Measurements from ENCODE around the gene FOXA2.

Gene FOXA2

DNA sequence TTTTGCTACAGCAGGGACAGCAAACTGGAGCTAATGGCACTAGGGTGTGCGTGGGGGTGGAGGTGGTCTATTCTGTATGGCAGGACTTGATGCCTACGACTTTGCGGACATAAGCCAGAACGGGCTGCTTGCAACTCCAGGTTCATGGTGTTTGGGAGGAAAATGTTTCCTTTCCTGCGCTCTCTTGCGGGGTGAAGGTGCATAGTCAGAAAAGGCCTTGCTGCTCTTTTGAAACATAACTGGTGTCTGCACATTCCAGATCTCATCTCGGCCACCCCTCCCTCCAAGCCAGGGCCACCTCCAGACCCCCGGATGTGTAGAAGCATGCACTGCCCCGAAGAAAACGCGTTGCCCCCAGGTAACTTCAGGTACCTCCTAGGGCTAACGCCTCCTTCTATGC lies 8.1 kb downstream of the FOXA2 start:
- H3K9ac ChIP-seq (ENCODE audit: insufficient read length): no peak overlapping the region
- H3K27ac ChIP-seq: no peak overlapping the region
- no peaks in the 10 kb centered on the region for H3K9me3 ChIP-seq (ENCODE audit: low read depth, low read length)
- no peak for DNase-seq (ENCODE audit: low read depth, low spot score)
- no peaks in the 10 kb centered on the region for H3K36me3 ChIP-seq (ENCODE audit: insufficient read depth, low read length)
- no peak overlapping the region for H3K4me3 ChIP-seq
- TF ChIP-seq FOXP2 (optimal IDR thresholded peaks at IDR 0.05; ENCODE audit: control extremely low read depth, extremely low read length, insufficient read depth) (no peak), EZH2 (IDR thresholded peaks at IDR 0.05) (no peak), POLR2AphosphoS5 (IDR thresholded peaks at IDR 0.05; ENCODE audit: borderline replicate concordance, low read depth, low read length) (no peak)

DNA sequence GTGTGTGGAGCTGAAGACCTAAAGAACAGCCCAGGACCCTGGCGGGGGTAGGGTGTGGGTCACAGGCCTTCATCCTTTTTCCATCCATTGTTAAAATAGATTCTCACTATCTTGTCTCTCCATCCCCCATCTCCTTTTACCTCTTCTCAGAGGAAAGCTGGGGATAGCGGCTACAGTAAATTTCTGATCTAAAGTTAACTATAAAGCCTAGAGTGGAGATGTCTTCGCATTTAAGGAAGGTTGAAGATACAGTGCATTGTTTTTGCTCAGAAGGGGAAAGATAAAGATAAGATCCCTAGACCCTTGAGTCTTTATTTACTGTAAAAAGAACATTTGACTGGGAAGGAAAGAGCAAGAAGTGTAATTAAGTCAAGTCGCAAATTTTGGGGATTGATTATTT lies 8.6 kb downstream of the FOXA2 start:
- no peak overlapping the region for H3K27ac ChIP-seq
- DNase-seq (ENCODE audit: low read depth, low spot score): no peak
- no peaks in the 10 kb centered on the region for H3K36me3 ChIP-seq (ENCODE audit: insufficient read depth, low read length)
- no peak overlapping the region for H3K4me3 ChIP-seq
- no peaks in the 10 kb centered on the region for H3K9me3 ChIP-seq (ENCODE audit: low read depth, low read length)
- H3K9ac ChIP-seq (ENCODE audit: insufficient read length): no peak overlapping the region
- TF ChIP-seq FOXP2 (optimal IDR thresholded peaks at IDR 0.05; ENCODE audit: control extremely low read depth, extremely low read length, insufficient read depth) (no peak), EZH2 (IDR thresholded peaks at IDR 0.05) (no peak), POLR2AphosphoS5 (IDR thresholded peaks at IDR 0.05; ENCODE audit: borderline replicate concordance, low read depth, low read length) (no peak)

DNA sequence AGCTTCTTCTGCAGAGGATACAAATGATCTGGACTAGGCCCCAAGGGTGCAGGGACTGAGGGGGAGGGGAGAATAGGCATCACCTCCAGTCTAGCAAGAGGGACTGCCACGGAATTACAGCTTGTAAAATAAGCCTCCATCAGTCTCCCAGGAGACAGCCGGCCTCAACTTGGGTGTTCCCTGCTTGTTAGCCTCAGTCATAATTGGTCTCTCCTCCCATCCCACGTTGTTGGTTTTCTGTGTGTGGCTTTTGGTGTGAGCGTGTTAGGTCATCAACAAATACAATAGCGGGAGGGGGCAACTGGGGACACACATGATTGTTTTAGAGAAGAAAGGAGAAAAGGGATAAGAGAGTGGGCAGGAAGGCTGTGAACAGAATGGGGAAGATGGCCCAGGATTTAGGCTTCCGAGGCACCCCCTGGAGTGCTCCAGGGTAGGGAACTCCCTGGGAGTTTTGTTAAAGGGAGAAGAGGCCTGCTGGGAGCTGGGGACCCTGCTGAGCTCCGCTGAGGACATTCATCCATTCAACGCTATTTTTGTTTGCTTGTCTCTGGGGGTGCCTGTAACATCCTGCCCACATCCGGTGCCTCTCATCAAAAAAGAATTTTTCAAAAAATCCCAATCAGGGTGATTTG lies 9.2 kb downstream of the FOXA2 start:
- H3K36me3 ChIP-seq (ENCODE audit: insufficient read depth, low read length): no peaks in the 10 kb centered on the region
- H3K4me3 ChIP-seq: no peak overlapping the region
- no peak for DNase-seq (ENCODE audit: low read depth, low spot score)
- H3K9ac ChIP-seq (ENCODE audit: insufficient read length): no peak overlapping the region
- H3K9me3 ChIP-seq (ENCODE audit: low read depth, low read length): no peaks in the 10 kb centered on the region
- TF ChIP-seq POLR2AphosphoS5 (IDR thresholded peaks at IDR 0.05; ENCODE audit: borderline replicate concordance, low read depth, low read length) (no peak), FOXP2 (optimal IDR thresholded peaks at IDR 0.05; ENCODE audit: control extremely low read depth, extremely low read length, insufficient read depth) (no peak), EZH2 (IDR thresholded peaks at IDR 0.05) (no peak)
- H3K27ac ChIP-seq: no peak overlapping the region

DNA sequence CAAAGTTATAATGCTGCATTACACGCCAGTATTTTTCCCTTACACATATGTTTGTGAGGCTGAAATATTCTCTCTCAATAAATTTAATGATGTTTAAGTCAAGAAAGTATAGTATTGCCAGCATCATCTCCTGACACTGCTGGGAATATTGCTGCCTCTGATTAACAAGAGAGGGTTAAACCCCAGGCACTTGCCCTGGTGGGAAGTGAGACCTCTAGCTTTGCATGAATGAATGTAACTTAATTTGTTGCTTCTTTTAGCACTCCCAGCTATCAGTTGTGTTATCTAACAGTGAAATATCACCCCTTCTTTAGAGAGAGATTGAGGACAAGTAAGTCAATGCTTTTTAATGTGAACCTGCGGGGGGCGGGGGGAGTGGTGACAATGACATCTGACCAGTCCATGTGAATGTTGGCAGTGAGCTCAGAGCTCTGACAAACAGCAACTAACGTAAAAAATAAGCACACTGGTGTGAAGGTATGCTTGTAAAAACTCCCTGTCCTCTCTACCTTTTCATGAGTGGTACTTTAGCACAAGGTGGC lies 9.8 kb downstream of the FOXA2 start:
- no peak overlapping the region for H3K4me3 ChIP-seq
- no peaks in the 10 kb centered on the region for H3K36me3 ChIP-seq (ENCODE audit: insufficient read depth, low read length)
- TF ChIP-seq POLR2AphosphoS5 (IDR thresholded peaks at IDR 0.05; ENCODE audit: borderline replicate concordance, low read depth, low read length) (no peak), EZH2 (IDR thresholded peaks at IDR 0.05) (no peak), FOXP2 (optimal IDR thresholded peaks at IDR 0.05; ENCODE audit: control extremely low read depth, extremely low read length, insufficient read depth) (no peak)
- DNase-seq (ENCODE audit: low read depth, low spot score): no peak
- no peak overlapping the region for H3K9ac ChIP-seq (ENCODE audit: insufficient read length)
- no peaks in the 10 kb centered on the region for H3K9me3 ChIP-seq (ENCODE audit: low read depth, low read length)
- no peak overlapping the region for H3K27ac ChIP-seq

DNA sequence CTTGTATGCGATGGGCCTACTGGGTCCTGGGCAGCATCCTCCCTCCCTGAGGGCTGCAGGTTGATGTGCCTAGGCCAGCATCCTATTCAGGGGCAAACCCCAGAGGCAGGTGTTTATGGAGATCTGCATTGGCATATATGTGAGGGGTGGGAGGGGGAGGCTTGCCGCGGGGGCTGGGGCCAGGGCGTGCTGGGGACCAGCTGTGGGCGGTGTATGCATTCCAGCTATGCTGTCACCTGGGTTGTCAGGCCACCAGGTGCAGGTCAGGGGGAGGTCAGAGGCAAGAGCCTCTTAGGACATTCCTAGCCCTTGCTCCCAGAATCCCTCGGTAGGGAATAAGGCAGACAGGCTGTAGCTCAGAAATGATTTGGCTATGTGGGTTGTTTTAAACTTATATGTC lies 11.9 kb downstream of the FOXA2 start:
- H3K9me3 ChIP-seq (ENCODE audit: low read depth, low read length): no peaks in the 10 kb centered on the region
- no peak overlapping the region for H3K4me3 ChIP-seq
- no peaks in the 10 kb centered on the region for H3K36me3 ChIP-seq (ENCODE audit: insufficient read depth, low read length)
- DNase-seq (ENCODE audit: low read depth, low spot score): no peak
- no peak for TF ChIP-seq FOXP2 (optimal IDR thresholded peaks at IDR 0.05; ENCODE audit: control extremely low read depth, extremely low read length, insufficient read depth)
- no peak for TF ChIP-seq POLR2AphosphoS5 (IDR thresholded peaks at IDR 0.05; ENCODE audit: borderline replicate concordance, low read depth, low read length)
- TF ChIP-seq EZH2 (IDR thresholded peaks at IDR 0.05): no peak
- H3K27ac ChIP-seq: no peak overlapping the region
- no peak overlapping the region for H3K9ac ChIP-seq (ENCODE audit: insufficient read length)

DNA sequence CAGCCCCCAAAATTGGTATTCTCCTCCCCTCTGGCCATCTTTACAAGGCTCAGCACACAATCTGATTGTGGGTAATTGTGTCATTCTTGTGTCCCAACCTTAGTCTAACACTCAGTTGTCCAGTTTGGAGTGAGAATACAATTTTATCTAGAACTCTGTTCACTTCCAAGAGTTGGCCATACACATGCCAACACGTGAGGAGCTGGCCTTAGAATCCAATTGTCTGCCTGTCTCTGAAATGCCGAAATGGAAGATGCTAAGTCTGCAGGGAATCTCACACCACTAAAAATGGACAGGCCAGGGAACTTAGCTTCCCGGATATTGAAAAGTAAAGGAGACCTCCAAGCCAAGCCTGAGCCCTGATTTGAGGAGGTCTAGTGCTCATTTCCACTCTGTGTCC lies 12.3 kb downstream of the FOXA2 start:
- no peak overlapping the region for H3K27ac ChIP-seq
- TF ChIP-seq POLR2AphosphoS5 (IDR thresholded peaks at IDR 0.05; ENCODE audit: borderline replicate concordance, low read depth, low read length) (no peak), EZH2 (IDR thresholded peaks at IDR 0.05) (no peak), FOXP2 (optimal IDR thresholded peaks at IDR 0.05; ENCODE audit: control extremely low read depth, extremely low read length, insufficient read depth) (no peak)
- no peaks in the 10 kb centered on the region for H3K9me3 ChIP-seq (ENCODE audit: low read depth, low read length)
- H3K4me3 ChIP-seq: no peak overlapping the region
- H3K36me3 ChIP-seq (ENCODE audit: insufficient read depth, low read length): no peaks in the 10 kb centered on the region
- no peak for DNase-seq (ENCODE audit: low read depth, low spot score)
- H3K9ac ChIP-seq (ENCODE audit: insufficient read length): no peak overlapping the region

DNA sequence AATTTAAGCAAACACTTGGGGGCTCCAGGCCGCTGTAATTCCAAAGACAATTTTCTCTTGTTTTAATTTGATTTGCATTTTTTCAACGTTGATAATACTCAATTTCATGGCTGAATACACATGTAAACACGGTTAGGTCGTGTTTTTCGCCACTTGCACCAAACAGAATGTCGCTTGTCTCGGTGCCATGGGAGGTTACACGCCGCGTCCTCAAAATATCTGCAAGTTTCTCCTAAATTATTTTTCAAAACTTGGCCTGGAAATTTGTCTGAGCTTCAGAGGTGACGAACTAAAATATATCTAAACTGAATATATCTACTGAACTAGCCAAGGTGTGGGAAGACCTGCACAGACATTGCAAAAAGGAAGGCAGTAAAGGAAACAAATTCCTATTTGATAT lies 15.0 kb downstream of the FOXA2 start:
- Histone ChIP-seq H3K36me3 (ENCODE audit: insufficient read depth, low read length) (no peaks in the 10 kb centered on the region), H3K4me3 (no peak overlapping the region), H3K9ac (ENCODE audit: insufficient read length) (no peak overlapping the region), H3K27ac (no peak overlapping the region), H3K9me3 (ENCODE audit: low read depth, low read length) (no peaks in the 10 kb centered on the region)
- TF ChIP-seq POLR2AphosphoS5 (IDR thresholded peaks at IDR 0.05; ENCODE audit: borderline replicate concordance, low read depth, low read length): no peak
- TF ChIP-seq EZH2 (IDR thresholded peaks at IDR 0.05): no peak
- TF ChIP-seq FOXP2 (optimal IDR thresholded peaks at IDR 0.05; ENCODE audit: control extremely low read depth, extremely low read length, insufficient read depth): no peak
- DNase-seq (ENCODE audit: low read depth, low spot score): no peak

DNA sequence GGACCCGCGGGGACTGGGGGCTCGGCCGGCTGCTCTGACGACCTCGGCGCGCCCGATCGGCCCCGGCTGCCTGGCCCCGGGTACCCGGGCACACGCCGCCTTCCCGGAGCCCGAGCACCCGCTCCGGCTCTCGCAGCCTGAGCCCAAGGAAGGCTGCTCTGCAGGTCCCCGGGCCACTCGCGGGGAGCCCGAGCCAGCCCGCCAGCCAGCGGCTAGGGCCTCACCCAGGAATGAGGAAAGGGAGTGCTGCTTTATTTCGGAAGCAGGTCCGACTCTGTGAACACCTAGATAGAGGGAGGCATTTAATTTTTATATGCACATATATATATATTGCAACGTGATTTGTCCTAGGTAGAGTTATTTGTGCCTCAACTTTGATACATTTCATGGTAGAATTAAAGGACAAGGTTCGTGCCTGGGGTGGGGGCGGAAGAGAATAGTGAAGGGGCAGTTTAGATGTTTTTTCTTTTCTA lies 15.5 kb downstream of the FOXA2 start:
- H3K36me3 ChIP-seq (ENCODE audit: insufficient read depth, low read length): no peaks in the 10 kb centered on the region
- DNase-seq (ENCODE audit: low read depth, low spot score): no peak
- H3K9me3 ChIP-seq (ENCODE audit: low read depth, low read length): no peaks in the 10 kb centered on the region
- H3K27ac ChIP-seq: no peak overlapping the region
- H3K4me3 ChIP-seq: no peak overlapping the region
- no peak overlapping the region for H3K9ac ChIP-seq (ENCODE audit: insufficient read length)
- TF ChIP-seq EZH2 (IDR thresholded peaks at IDR 0.05) (peak; percentile 77), FOXP2 (optimal IDR thresholded peaks at IDR 0.05; ENCODE audit: control extremely low read depth, extremely low read length, insufficient read depth) (no peak)

All from SK-N-MC (cell line).